MM.1S (cell line): ENCODE results near the gene FGF1.

Experiments used
- CTCF ChIP-seq: fragments of 300-600 bp; sonication (generic); IDR thresholded peaks from 2 replicates; pipeline ENCODE4 v1.5.1; 2016; ENCODE audit warnings: antibody characterized with exemption, low read length, mixed read lengths
- EZH2 ChIP-seq: fragments of 300-600 bp; sonication (generic); optimal IDR thresholded peaks from 2 replicates; pipeline ENCODE3; 2017; ENCODE audit warnings: low read depth, mild to moderate bottlenecking, antibody characterized with exemption, low read length, mixed read lengths
- EZH2phosphoT487 ChIP-seq: fragments of 300-600 bp; sonication (generic); IDR thresholded peaks from 2 replicates; pipeline ENCODE4 v1.6.1; 2018; ENCODE audit warnings: antibody characterized with exemption, low read length

DNA sequence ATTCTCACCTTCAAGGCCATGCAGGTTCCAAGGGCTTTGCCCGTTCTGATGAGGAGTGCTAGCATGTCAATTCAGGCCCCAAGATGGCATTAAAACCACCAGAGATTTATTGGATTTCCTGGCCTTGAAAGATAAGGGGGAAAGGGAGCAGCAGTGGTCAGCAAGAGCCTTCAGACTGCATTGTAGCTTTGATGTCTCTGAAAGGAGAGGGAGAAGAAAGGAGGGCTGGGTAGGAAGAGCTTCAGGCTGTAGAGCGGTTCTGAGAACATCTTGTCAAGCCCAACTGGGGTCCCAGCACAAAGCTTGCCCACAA is 41.8 kb upstream of the FGF1 start:
- TF ChIP-seq CTCF (no peak), EZH2phosphoT487 (no peak), EZH2 (no peak)
